Measurements from ENCODE around the gene CIAO2A.

DNA sequence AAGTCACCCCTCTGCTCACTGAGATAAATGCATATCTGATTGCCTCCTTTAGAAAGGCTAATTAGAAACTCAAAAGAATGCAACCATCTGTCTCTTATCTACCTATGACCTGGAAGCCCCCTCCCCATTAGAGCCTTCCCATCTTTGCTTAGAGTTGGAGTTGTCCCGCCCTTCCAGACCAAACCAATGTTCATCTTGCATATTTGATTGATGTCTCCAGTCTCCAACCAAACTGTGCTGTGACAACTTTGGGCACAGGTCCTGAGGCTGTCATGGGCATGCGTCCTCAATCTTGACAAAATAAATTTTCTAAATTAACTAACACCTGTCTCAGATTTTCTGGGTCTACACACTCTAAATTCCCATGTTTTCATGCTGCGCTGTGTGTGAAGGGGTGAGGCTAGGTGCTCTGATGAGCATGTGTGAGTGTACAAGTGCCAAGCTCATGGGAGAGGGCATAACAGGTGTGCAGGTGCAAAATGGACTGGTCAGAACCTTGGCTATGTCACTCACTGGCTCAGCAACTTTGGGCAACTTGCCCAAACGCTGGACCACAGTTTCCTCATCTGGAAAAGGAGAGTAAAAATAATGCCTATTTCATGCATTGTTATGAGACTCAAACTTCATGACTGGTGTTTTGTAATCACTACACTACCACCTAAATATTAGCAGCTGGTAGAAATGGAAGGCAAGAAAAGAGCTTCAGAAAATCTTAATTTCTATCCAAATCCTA is 54.6 kb downstream of the CIAO2A start:
- TF ChIP-seq, protein P1, sequence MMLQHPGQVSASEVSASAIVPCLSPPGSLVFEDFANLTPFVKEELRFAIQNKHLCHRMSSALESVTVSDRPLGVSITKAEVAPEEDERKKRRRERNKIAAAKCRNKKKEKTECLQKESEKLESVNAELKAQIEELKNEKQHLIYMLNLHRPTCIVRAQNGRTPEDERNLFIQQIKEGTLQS (IDR thresholded peaks at IDR 0.05), result no peak
- TF ChIP-seq, protein P2, sequence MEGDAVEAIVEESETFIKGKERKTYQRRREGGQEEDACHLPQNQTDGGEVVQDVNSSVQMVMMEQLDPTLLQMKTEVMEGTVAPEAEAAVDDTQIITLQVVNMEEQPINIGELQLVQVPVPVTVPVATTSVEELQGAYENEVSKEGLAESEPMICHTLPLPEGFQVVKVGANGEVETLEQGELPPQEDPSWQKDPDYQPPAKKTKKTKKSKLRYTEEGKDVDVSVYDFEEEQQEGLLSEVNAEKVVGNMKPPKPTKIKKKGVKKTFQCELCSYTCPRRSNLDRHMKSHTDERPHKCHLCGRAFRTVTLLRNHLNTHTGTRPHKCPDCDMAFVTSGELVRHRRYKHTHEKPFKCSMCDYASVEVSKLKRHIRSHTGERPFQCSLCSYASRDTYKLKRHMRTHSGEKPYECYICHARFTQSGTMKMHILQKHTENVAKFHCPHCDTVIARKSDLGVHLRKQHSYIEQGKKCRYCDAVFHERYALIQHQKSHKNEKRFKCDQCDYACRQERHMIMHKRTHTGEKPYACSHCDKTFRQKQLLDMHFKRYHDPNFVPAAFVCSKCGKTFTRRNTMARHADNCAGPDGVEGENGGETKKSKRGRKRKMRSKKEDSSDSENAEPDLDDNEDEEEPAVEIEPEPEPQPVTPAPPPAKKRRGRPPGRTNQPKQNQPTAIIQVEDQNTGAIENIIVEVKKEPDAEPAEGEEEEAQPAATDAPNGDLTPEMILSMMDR (IDR thresholded peaks at IDR 0.05; ENCODE audit: low read depth, low read length, missing input control), result no peak
- TF ChIP-seq, protein P3, sequence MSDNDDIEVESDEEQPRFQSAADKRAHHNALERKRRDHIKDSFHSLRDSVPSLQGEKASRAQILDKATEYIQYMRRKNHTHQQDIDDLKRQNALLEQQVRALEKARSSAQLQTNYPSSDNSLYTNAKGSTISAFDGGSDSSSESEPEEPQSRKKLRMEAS (IDR thresholded peaks at IDR 0.05), result no peak

Measured in liver (tissue), 3 donors.